Measurements from ENCODE around the gene SLC6A18.

SLC6A18 gene

GRCh38 chr5:1211701-1212100 is 13.5 kb upstream of the SLC6A18 start:
- H3K4me3 ChIP-seq (ENCODE audit: low read length), result no peak overlapping the region
- DNase-seq (ENCODE audit: low read depth, low spot score), result no peak

- no peak for DNase-seq (ENCODE audit: low read depth, low spot score)
- H3K4me3 ChIP-seq (ENCODE audit: low read length), result no peak overlapping the region
These were observed 12.9 kb upstream of the SLC6A18 start for GRCh38 chr5:1212271-1212670.

GRCh38 chr5:1212881-1213280 is 12.3 kb upstream of the SLC6A18 start:
- no peak for DNase-seq (ENCODE audit: low read depth, low spot score)
- no peak overlapping the region for H3K4me3 ChIP-seq (ENCODE audit: low read length)

- no peak overlapping the region for H3K4me3 ChIP-seq (ENCODE audit: low read length)
- DNase-seq (ENCODE audit: low read depth, low spot score), result no peak
These were observed 11.5 kb upstream of the SLC6A18 start for GRCh38 chr5:1213508-1214162.

- no peak for DNase-seq (ENCODE audit: low read depth, low spot score)
- H3K4me3 ChIP-seq (ENCODE audit: low read length), result no peak overlapping the region
These were observed 10.8 kb upstream of the SLC6A18 start for GRCh38 chr5:1214163-1214935.

- DNase-seq (ENCODE audit: low read depth, low spot score), result no peak
These were observed 10.3 kb upstream of the SLC6A18 start for GRCh38 chr5:1214936-1215220.

GRCh38 chr5:1215320-1216096 is 9.7 kb upstream of the SLC6A18 start:
- DNase-seq (ENCODE audit: low read depth, low spot score), result no peak
- no peak overlapping the region for H3K4me3 ChIP-seq (ENCODE audit: low read length)

More at GRCh38 chr5:1214936-1215220, 10.3 kb upstream of the SLC6A18 start:
- no peak overlapping the region for H3K4me3 ChIP-seq (ENCODE audit: low read length)

- DNase-seq (ENCODE audit: low read depth, low spot score), result no peak
- no peak overlapping the region for H3K4me3 ChIP-seq (ENCODE audit: low read length)
These were observed 8.8 kb upstream of the SLC6A18 start for GRCh38 chr5:1216211-1216917.

- DNase-seq (ENCODE audit: low read depth, low spot score), result no peak
- no peak overlapping the region for H3K4me3 ChIP-seq (ENCODE audit: low read length)
These were observed 8.3 kb upstream of the SLC6A18 start for GRCh38 chr5:1216918-1217295.

- DNase-seq (ENCODE audit: low read depth, low spot score), result peak; percentile 81
- no peak overlapping the region; the same call in 1 of the 2 replicates for H3K4me3 ChIP-seq (ENCODE audit: low read length)
These were observed 7.5 kb upstream of the SLC6A18 start for GRCh38 chr5:1217596-1218206.

GRCh38 chr5:1218351-1219080 is 6.7 kb upstream of the SLC6A18 start:
- no peak for DNase-seq (ENCODE audit: low read depth, low spot score)
- H3K4me3 ChIP-seq (ENCODE audit: low read length), result no peak overlapping the region

- DNase-seq (ENCODE audit: low read depth, low spot score), result no peak
- H3K4me3 ChIP-seq (ENCODE audit: low read length), result no peak overlapping the region
These were observed 5.9 kb upstream of the SLC6A18 start for GRCh38 chr5:1219098-1219767.

GRCh38 chr5:1219768-1220100 is 5.4 kb upstream of the SLC6A18 start:
- no peak overlapping the region for H3K4me3 ChIP-seq (ENCODE audit: low read length)
- DNase-seq (ENCODE audit: low read depth, low spot score), result no peak

GRCh38 chr5:1220351-1220750 is 4.8 kb upstream of the SLC6A18 start:
- no peak overlapping the region for H3K4me3 ChIP-seq (ENCODE audit: low read length)
- DNase-seq (ENCODE audit: low read depth, low spot score), result no peak

- H3K4me3 ChIP-seq (ENCODE audit: low read length), result no peak overlapping the region
- DNase-seq (ENCODE audit: low read depth, low spot score), result no peak
These were observed 4.3 kb upstream of the SLC6A18 start for GRCh38 chr5:1220831-1221230.

GRCh38 chr5:1221721-1222120 is 3.5 kb upstream of the SLC6A18 start:
- no peak for DNase-seq (ENCODE audit: low read depth, low spot score)
- H3K4me3 ChIP-seq (ENCODE audit: low read length), result no peak overlapping the region

GRCh38 chr5:1222147-1222546 is 3.0 kb upstream of the SLC6A18 start:
- H3K4me3 ChIP-seq (ENCODE audit: low read length), result no peak overlapping the region
- DNase-seq (ENCODE audit: low read depth, low spot score), result no peak

GRCh38 chr5:1222621-1223277 is 2.4 kb upstream of the SLC6A18 start:
- no peak overlapping the region for H3K4me3 ChIP-seq (ENCODE audit: low read length)
- DNase-seq (ENCODE audit: low read depth, low spot score), result no peak

All from Jurkat, Clone E6-1 (cell line).